ENCODE data around the gene BPNT1.
A peak's percentile ranks its signal among the peaks of the same experiment; 100 is the strongest.
"Not testable (repeated sequence)": the region's sequence is repeated elsewhere in the genome, so short reads cannot be mapped to it uniquely, and the experiment has no call there.

The BPNT1 gene

GRCh38 chr1:220094016-220094911 is 4.7 kb upstream of the BPNT1 start, which contains the start of gene IARS2:
IARS2 (plus strand) TSS chr1:220094132; CDS start chr1:220094217, 85 bp downstream.
- ATAC-seq = peak; percentile 85
- DNase-seq (ENCODE audit: low spot score in 2 of 2) = peak; percentile 77 to 92

GRCh38 chr1:220093361-220094015 is 3.9 kb upstream of the BPNT1 start:
- Mint-ChIP-seq H3K4me3 (peak overlapping the region; percentile 64), H3K36me3 (peaks cover 43% of the 10 kb centered on the region), H3K4me1 (peaks cover 18% of the 10 kb centered on the region), H3K27ac (no peak overlapping the region), H3K9me3 (no peaks in the 10 kb centered on the region)
- ATAC-seq (no peak), DNase-seq (ENCODE audit: low spot score in 2 of 2) (no peak)

More at GRCh38 chr1:220094016-220094911, 4.7 kb upstream of the BPNT1 start, which contains the start of gene IARS2:
- Mint-ChIP-seq H3K4me1 (peaks cover 18% of the 10 kb centered on the region), H3K4me3 (peak within 1 kb of the TSS; percentile 64), H3K9me3 (no peaks in the 10 kb centered on the region), H3K27ac (no peak within 1 kb of the TSS), H3K36me3 (peaks cover 51% of the 10 kb centered on the region)

GRCh38 chr1:220092694-220093093 is 3.1 kb upstream of the BPNT1 start:
- Mint-ChIP-seq H3K9me3 (no peaks in the 10 kb centered on the region), H3K4me1 (peaks cover 18% of the 10 kb centered on the region), H3K4me3 (no peak overlapping the region), H3K36me3 (peaks cover 35% of the 10 kb centered on the region), H3K27ac (no peak overlapping the region)
- no peak for DNase-seq (ENCODE audit: low spot score in 2 of 2)
- ATAC-seq = no peak

- not testable (repeated sequence) for ATAC-seq, H3K27ac Mint-ChIP-seq, H3K4me3 Mint-ChIP-seq
These were observed 3.3 kb downstream of the BPNT1 start for GRCh38 chr1:220086261-220086686.

GRCh38 chr1:220084460-220084859 is 5.1 kb downstream of the BPNT1 start:
- H3K27ac Mint-ChIP-seq = no peak overlapping the region
- no peak for DNase-seq (ENCODE audit: low spot score in 2 of 2)
- H3K36me3 Mint-ChIP-seq = peaks cover 2% of the 10 kb centered on the region
- no peaks in the 10 kb centered on the region for H3K9me3 Mint-ChIP-seq
- H3K4me3 Mint-ChIP-seq = no peak overlapping the region
- peaks cover 2% of the 10 kb centered on the region for H3K4me1 Mint-ChIP-seq
- no peak for ATAC-seq

More at GRCh38 chr1:220086261-220086686, 3.3 kb downstream of the BPNT1 start:
- H3K4me1 Mint-ChIP-seq; H3K9me3 Mint-ChIP-seq; DNase-seq (ENCODE audit: low spot score in 2 of 2); H3K36me3 Mint-ChIP-seq: not testable (repeated sequence)

GRCh38 chr1:220077887-220078286 is 11.7 kb downstream of the BPNT1 start:
- ATAC-seq (no peak), DNase-seq (ENCODE audit: low spot score in 2 of 2) (no peak)
- no peaks in the 10 kb centered on the region for H3K4me1 Mint-ChIP-seq
- H3K27ac Mint-ChIP-seq = no peak overlapping the region
- peaks cover 47% of the 10 kb centered on the region for H3K36me3 Mint-ChIP-seq
- no peaks in the 10 kb centered on the region for H3K9me3 Mint-ChIP-seq
- no peak overlapping the region for H3K4me3 Mint-ChIP-seq

- H3K36me3 Mint-ChIP-seq = peaks cover 54% of the 10 kb centered on the region
- H3K4me1 Mint-ChIP-seq = no peaks in the 10 kb centered on the region
- no peak overlapping the region for H3K27ac Mint-ChIP-seq
- DNase-seq (ENCODE audit: low spot score in 2 of 2) (no peak), ATAC-seq (no peak)
- no peak overlapping the region for H3K4me3 Mint-ChIP-seq
- H3K9me3 Mint-ChIP-seq = no peaks in the 10 kb centered on the region
These were observed 12.5 kb downstream of the BPNT1 start for GRCh38 chr1:220076861-220077762.

GRCh38 chr1:220067269-220068204 is 22.1 kb downstream of the BPNT1 start:
- no peaks in the 10 kb centered on the region for H3K9me3 Mint-ChIP-seq
- H3K36me3 Mint-ChIP-seq = peaks cover 45% of the 10 kb centered on the region
- DNase-seq (ENCODE audit: low spot score in 2 of 2) (no peak), ATAC-seq (no peak)
- no peaks in the 10 kb centered on the region for H3K4me1 Mint-ChIP-seq
- H3K27ac Mint-ChIP-seq = no peak overlapping the region
- H3K4me3 Mint-ChIP-seq = no peak overlapping the region

- ATAC-seq (no peak), DNase-seq (ENCODE audit: low spot score in 2 of 2) (no peak)
- no peak overlapping the region for H3K27ac Mint-ChIP-seq
- no peaks in the 10 kb centered on the region for H3K9me3 Mint-ChIP-seq
- H3K4me3 Mint-ChIP-seq = no peak overlapping the region
- H3K4me1 Mint-ChIP-seq = no peaks in the 10 kb centered on the region
- peaks cover 58% of the 10 kb centered on the region for H3K36me3 Mint-ChIP-seq
These were observed 27.0 kb downstream of the BPNT1 start for GRCh38 chr1:220062629-220063028.

GRCh38 chr1:220060876-220061275 is 28.7 kb downstream of the BPNT1 start:
- peak overlapping the region; percentile 37 for H3K27ac Mint-ChIP-seq
- ATAC-seq = no peak
- H3K4me1 Mint-ChIP-seq = peaks cover 7% of the 10 kb centered on the region
- no peak overlapping the region for H3K4me3 Mint-ChIP-seq
- peaks cover 53% of the 10 kb centered on the region for H3K36me3 Mint-ChIP-seq
- no peaks in the 10 kb centered on the region for H3K9me3 Mint-ChIP-seq
- no peak for DNase-seq (ENCODE audit: low spot score in 2 of 2)

- Mint-ChIP-seq H3K9me3 (no peaks in the 10 kb centered on the region), H3K4me3 (peak overlapping the region; percentile 33), H3K27ac (peak overlapping the region; percentile 91), H3K4me1 (peaks cover 9% of the 10 kb centered on the region), H3K36me3 (peaks cover 30% of the 10 kb centered on the region)
- ATAC-seq = peak; percentile 70
- no peak for DNase-seq (ENCODE audit: low spot score in 2 of 2)
These were observed 33.2 kb downstream of the BPNT1 start for GRCh38 chr1:220056374-220056773.

- ATAC-seq = peak; percentile 99
- H3K4me3 Mint-ChIP-seq = peak within 1 kb of the TSS; percentile 84
These were observed 43.3 kb downstream of the BPNT1 start, which contains the start of gene EPRS1 for GRCh38 chr1:220046052-220046930. EPRS1 (minus strand) TSS chr1:220046505; CDS start chr1:220046388, 117 bp downstream.

GRCh38 chr1:220045356-220046051 is 44.1 kb downstream of the BPNT1 start:
- H3K9me3 Mint-ChIP-seq = no peaks in the 10 kb centered on the region
- ATAC-seq (peak; percentile 38), DNase-seq (ENCODE audit: low spot score in 2 of 2) (no peak)
- H3K27ac Mint-ChIP-seq = peak overlapping the region; percentile 97
- peak overlapping the region; percentile 84 for H3K4me3 Mint-ChIP-seq
- peaks cover 15% of the 10 kb centered on the region for H3K4me1 Mint-ChIP-seq
- peaks cover 58% of the 10 kb centered on the region for H3K36me3 Mint-ChIP-seq

More at GRCh38 chr1:220046052-220046930, 43.3 kb downstream of the BPNT1 start, which contains the start of gene EPRS1:
- Mint-ChIP-seq H3K36me3 (peaks cover 50% of the 10 kb centered on the region), H3K4me1 (peaks cover 15% of the 10 kb centered on the region), H3K9me3 (no peaks in the 10 kb centered on the region), H3K27ac (peak within 1 kb of the TSS; percentile 97)
- DNase-seq (ENCODE audit: low spot score in 2 of 2) = peak; percentile 83 to 94
